HCT116 (cell line): Measurements from ENCODE around the gene ARHGEF6.

Experiments
- CTCF ChIP-seq, 3 experiments: fragments of 200-600 bp in 1 of 3; sonication (generic) in 1 of 3; IDR thresholded peaks in 2 of 3; conservative IDR thresholded peaks in 1 of 3; 2 replicates each; pipeline ENCODE4 v1.5.1; 2012 to 2017; ENCODE audit warnings: low read depth in 2 of 3, low read length in 2 of 3, antibody characterized with exemption in 1 of 3, borderline replicate concordance in 1 of 3, control low read depth in 1 of 3, mild to moderate bottlenecking in 1 of 3, mixed read lengths in 1 of 3, mixed run types in 1 of 3, moderate library complexity in 1 of 3; ENCODE audit not compliant: insufficient read depth in 1 of 3
- POLR2A ChIP-seq: IDR thresholded peaks from 2 replicates; pipeline ENCODE4 v1.7.0; 2011; ENCODE audit warnings: borderline replicate concordance; ENCODE audit not compliant: insufficient read depth, insufficient read length; ENCODE audit errors: extremely low read depth
- SIN3A ChIP-seq: IDR thresholded peaks from 2 replicates; pipeline ENCODE4 v1.6.1; 2012; ENCODE audit warnings: low read depth

GRCh38 chrX:136692271-136692670 is 88.5 kb downstream of the ARHGEF6 start:
- no peak for TF ChIP-seq POLR2A
- no peak for TF ChIP-seq CTCF (IDR thresholded peaks at IDR 0.05 in 2 of 3, conservative IDR thresholded peaks at IDR 0.05 in 1 of 3; ENCODE audit: borderline replicate concordance in 1 of 3, insufficient read depth in 1 of 3, low read depth in 2 of 3, low read length in 2 of 3)
- no peak for TF ChIP-seq SIN3A
